ENCODE data around the gene TRPM1.
"Not testable (repeated sequence)": the region's sequence is repeated elsewhere in the genome, so short reads cannot be mapped to it uniquely, and the experiment has no call there.

The TRPM1 gene

GRCh38 chr15:31116423-31117030 lies 15.0 kb upstream of the TRPM1 start:
- no peak for DNase-seq

DNA sequence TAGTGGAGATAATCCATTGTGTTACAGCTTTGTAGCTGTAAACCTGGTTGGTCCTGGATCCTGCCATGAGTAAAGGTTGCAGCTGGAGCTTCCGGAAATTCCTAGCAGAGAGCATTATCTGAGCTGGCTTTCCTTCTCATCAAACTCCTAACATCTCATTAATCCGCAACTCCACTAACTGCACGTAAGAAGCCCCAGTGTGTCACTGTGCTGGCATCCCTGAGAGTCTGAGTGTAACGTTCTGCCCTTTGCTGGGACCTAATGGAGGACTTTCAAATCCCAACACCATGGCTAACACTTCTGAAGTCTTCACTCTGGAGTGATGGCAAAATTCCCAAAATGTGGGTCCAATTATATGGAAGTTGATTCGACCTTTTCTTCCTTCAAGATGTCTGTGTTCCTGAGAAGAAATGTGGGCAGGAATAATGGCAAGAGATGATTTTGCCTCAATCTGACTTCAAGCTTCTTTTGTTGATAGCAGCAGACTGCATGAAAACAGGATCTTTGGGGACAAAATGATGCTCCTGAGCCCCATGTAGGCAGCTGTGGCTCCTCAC lies 9.6 kb upstream of the TRPM1 start:
- DNase-seq, result no peak

GRCh38 chr15:31108836-31109235 lies 7.3 kb upstream of the TRPM1 start:
- no peak for DNase-seq

DNA sequence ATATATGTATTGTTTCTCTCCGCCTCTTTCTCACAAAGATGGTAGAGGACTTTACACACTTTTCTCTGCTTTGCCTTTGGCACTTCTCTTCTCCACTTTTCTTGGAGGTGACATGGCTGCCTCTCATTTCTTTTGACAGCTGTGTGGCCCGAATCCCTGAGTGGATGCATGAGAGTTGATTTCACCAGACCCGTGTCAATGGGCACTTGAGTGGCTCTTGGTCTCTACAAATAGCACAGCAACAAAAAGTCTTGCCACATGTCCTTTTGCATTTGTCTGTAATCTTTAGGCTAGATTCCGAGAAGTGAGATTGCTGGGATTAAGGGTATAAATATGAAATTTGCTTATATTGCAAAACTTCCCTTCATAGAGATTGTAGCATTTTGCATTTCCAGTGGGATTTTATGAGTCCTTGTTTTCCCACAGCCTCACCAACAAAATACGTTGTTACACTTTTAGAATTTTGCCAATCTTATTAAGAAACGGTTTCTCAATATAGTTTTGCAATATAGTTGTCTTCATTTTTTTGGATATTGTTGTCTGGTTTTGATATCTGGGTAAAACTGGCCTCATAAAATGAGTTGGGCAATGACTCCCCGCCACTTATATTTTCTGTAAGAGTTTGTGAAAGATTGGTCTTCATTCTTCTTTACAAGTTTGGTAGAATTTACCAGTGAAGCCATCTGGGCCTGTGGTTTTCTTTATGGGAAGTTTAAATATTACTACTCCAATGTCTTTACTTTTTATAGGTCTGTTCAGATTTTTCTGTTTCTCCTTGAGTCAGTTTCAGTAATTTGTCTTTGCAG lies 5.2 kb upstream of the TRPM1 start:
- DNase-seq, result no peak

GRCh38 chr15:31104003-31104402 lies 2.5 kb upstream of the TRPM1 start:
- DNase-seq, result no peak

GRCh38 chr15:31102374-31103342 lies 1.1 kb upstream of the TRPM1 start:
- DNase-seq, result no peak

GRCh38 chr15:31102039-31102321 lies 455 bp upstream of the TRPM1 start:
- no peak for DNase-seq

DNA sequence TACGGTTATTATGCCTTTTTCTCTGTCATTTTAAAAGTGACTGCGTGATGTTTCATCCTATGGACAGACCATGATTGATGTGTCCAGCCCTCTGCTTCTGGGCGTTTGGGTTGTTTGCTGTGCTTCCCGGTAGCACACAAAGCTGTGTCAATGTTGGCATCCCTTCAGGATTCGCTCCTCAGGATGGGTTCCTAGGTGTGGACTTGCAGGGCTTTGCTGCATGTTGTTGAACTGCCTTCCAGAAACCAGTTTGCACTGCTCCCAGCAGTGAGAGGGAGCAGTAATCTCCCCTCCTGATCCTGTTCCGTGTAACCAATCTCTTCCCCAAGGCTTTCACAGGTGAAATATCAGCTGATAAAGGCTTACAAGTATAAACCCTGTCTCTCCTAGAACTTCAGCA lies 787 bp downstream of the TRPM1 start:
- no peak for DNase-seq

GRCh38 chr15:31098953-31099740 lies 2.4 kb downstream of the TRPM1 start:
- no peak for DNase-seq

DNA sequence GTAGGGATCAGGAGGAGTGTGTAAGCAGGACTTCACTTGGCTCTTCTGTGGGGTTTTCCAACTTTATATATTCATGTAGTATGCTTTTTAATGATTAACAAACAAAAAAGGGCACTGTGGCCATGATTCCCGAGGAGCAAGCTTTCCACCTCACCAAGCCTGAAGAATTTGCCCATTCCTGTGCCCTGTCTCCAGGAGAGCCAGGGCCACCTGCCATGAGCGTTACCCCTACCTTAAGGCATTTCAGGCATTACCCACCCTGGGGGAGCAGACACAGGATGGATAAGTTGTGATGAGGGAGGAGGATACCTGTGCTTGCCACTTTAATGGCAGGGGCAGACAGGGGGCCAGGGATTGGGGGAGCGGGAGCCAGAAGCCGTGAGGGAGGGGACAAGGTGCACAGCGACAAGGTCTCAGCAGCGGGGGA lies 3.0 kb downstream of the TRPM1 start:
- no peak for DNase-seq

DNA sequence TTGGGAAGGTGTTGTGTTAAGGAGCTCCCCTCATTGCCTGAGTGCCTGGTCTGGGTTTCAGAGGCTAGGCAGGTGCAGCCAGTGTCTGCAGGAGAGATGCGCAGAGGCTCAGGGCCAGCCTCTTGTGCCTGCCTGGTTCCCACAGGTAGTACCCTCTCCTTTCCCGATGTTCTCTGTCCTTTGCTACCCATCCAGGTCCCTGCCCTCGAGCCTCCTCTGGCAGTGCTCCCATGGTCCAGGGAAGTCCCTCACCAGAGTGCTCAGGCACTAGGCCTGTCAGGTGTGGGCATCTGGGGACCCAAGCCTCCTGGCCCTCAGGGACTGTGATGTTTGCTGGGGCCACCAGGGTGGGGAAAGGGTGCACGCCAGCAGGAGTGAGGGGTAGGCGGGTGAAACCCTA lies 5.0 kb downstream of the TRPM1 start:
- DNase-seq, result no peak

DNA sequence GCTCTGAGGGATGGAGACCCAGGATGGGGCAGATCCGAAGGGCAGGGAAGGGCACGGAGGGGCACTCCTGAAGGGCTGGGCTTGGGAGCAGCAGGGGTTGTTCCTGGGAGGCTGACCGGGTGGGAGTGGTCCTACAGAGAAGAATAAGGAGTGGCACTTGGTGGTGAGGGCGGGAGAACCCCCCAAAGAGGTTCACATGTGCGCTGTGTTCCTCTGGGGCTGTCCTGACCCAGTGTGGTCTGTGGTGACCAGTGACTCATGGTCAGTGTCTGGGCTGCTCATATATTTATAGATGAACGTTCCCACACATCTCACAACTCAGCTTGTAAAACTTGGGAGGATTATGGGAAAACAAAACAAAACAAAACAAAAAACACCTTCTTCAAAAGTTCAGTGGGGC lies 10.0 kb downstream of the TRPM1 start:
- DNase-seq, result no peak

GRCh38 chr15:31090766-31091165 lies 10.8 kb downstream of the TRPM1 start:
- DNase-seq, result no peak

DNA sequence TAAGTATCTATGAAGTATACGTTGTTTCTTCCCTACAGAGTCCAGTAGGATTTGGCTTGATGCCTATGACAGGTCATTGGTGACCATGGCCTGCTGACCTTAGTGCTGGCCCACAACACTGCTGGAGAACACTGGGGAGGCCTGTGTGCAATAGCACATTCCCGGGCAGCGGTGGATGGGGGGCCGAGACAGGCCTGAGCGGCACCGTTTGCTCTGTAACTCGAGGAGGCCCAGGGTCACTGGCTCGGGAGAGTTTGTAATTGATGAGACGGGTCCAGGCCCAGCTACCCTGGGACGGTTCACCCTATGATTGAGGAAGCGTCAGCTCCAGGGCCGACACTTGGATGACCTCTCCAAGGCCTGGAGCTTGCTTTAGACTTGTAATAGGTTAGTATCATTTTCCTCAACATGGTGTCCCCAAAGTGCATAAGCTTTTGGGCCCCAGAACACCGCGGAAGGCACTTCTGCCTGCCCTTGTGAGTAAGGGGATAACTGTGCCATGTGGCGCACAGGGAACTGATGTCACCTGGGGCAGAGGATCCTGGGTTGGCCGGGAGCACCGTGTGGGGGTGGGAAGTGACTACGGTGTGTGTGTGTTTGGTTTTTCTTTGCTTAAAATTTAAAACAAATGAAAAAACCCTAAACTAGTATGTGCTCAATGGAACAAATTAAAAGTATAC lies 12.0 kb downstream of the TRPM1 start:
- DNase-seq, result no peak

DNA sequence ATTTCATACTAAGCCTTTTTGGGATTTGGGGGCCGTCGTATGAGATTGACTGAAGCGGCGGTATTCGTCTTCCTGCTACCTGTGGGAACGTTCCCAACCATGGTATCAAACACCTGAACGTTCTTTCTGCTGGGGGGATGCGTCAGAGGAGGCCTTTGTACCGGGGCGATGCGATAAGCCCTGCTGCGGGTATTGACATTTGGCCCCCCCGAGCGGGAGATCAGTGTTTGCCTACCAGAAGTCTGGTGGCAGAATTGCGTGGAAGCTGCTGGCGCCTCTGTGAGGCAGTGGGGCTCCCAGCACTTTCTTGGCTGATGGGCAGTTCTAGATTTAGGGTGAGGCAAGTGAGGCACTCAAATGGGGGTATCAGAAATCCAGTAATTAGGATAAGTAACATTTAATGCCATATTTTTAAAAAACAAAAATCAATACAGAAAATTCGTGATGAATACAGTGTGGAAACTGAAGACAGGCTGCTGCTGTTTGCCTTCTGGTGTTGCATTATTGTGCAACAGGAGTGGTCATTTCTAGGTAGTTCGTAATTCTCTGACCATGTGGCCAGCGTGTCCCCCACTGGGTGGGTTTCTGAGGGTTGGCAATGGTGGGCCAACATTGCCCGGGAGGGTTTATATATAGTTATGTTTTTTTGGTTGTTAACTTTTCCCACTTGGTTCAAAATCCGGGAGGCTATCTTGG lies 12.7 kb downstream of the TRPM1 start:
- no peak for DNase-seq

GRCh38 chr15:31088041-31088440 lies 13.5 kb downstream of the TRPM1 start:
- DNase-seq, result not testable (repeated sequence)

DNA sequence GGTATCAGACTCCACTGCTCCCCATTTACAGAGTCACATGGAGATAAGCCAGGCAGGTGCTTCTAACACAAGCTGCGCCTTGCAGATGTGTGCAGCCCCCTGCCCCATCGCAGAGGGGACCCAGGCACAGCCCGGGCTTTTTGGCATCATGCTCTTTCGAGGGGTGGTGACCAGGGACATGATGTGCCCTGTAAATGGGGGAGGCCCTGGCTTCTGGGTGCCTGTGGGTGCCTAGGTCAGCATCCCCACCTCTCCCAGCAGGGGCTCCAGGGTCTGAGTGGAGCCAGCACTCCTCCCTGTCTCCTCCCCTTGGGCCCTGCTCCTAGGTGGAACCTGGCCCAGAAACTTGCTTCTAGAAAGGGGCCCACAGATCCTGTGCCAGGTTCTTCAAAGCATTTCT lies 15.2 kb downstream of the TRPM1 start:
- no peak for DNase-seq

- no peak for DNase-seq
These were observed 16.2 kb downstream of the TRPM1 start for GRCh38 chr15:31085359-31085758.

- DNase-seq, result no peak
These were observed 17.3 kb downstream of the TRPM1 start for GRCh38 chr15:31084176-31084575.

DNA sequence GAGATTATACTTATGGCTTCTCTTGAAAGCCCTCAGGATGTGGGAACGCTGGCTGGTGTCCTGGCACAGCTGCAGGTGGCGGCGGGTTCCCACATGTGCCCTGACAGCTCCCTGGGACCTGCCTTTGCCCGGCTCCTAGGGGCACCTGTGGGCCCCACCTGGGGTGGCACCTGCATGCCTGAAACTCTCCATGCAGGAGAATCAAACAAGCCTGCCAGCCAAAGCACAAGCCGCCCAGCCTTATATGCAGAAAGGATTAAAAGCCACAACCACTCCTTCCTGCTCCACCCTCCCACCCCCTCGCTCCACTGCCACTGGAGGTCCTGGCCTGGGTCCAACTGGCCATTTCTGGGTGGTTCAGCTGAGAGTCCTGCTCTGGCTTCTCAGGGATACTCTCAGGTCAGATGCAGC lies 18.1 kb downstream of the TRPM1 start:
- DNase-seq, result no peak

- no peak for DNase-seq
These were observed 18.7 kb downstream of the TRPM1 start for GRCh38 chr15:31082771-31083369.

Measured in NCI-H510A (cell line).